ENCODE results near the gene RASGRF1. TPM values are rescaled to one million over a fixed set of nuclear protein-coding genes. Genes with fewer than 3 reads are reported as not detected.

The RASGRF1 gene
- polyA plus RNA-seq, 1 donor (not counting 4 experiments of a cell fraction or from before 2014, with no cell fraction given) = 0.08 TPM

GRCh38 chr15:78987556-78988360, 102.8 kb downstream of the RASGRF1 start:
- H3K4me3 ChIP-seq (ENCODE audit: control insufficient read depth in 2 of 3, extremely low read depth in 1 of 3, insufficient read depth in 2 of 3, low read depth in 1 of 3, low read length in 3 of 3) = no peak overlapping the region
- peak overlapping the region; percentile 42 for H3K4me2 ChIP-seq (ENCODE audit: control insufficient read depth, extremely low read depth, insufficient read depth, low read depth, low read length)
- peak overlapping the region; percentile 20 for H2AFZ ChIP-seq (ENCODE audit: control insufficient read depth, low read length)
- H3K36me3 ChIP-seq (ENCODE audit: control insufficient read depth in 2 of 2, extremely low read depth in 1 of 2, insufficient read depth in 2 of 2, low read length in 2 of 2) = no peaks in the 10 kb centered on the region
- H3K27me3 ChIP-seq (ENCODE audit: control insufficient read depth, extremely low read depth, insufficient read depth, low read length) = no peaks in the 10 kb centered on the region
- peak overlapping the region; percentile 49 for H3K9ac ChIP-seq (ENCODE audit: control insufficient read depth, extremely low read depth, insufficient read depth, low read length)
- peaks cover 24% of the 10 kb centered on the region for H3K4me1 ChIP-seq (ENCODE audit: control insufficient read depth, extremely low read depth, insufficient read depth, low read length)
- FAIRE-seq (no peak), DNase-seq (ENCODE audit: low read depth, low spot score) (no peak)
- TF ChIP-seq CTCF (optimal IDR thresholded peaks at IDR 0.05 in 1 of 3, IDR thresholded peaks at IDR 0.05 in 1 of 3, conservative IDR thresholded peaks at IDR 0.05 in 1 of 3; ENCODE audit: extremely low read depth in 1 of 3, insufficient read depth in 2 of 3, low read length in 3 of 3) (no peak), EZH2 (IDR thresholded peaks at IDR 0.05; ENCODE audit: low read length) (no peak)
- H3K79me2 ChIP-seq (ENCODE audit: control insufficient read depth, insufficient read depth, low read length) = no peaks in the 10 kb centered on the region
- no peaks in the 10 kb centered on the region for H3K9me3 ChIP-seq (ENCODE audit: control insufficient read depth, low read depth, low read length)
- H3K9me1 ChIP-seq (ENCODE audit: control insufficient read depth, extremely low read depth, insufficient read depth, low read length) = no peaks in the 10 kb centered on the region
- no peaks in the 10 kb centered on the region for H4K20me1 ChIP-seq (ENCODE audit: control insufficient read depth, extremely low read depth, insufficient read depth, low read length)
- peak overlapping the region; percentile 84 for H3K27ac ChIP-seq (ENCODE audit: control insufficient read depth, insufficient read depth, low read length)
- dilution Hi-C loops (cut with MboI; ENCODE audit: extremely low pct_ligation_motif_present, low sequenced_read_pairs) = no loop called here

DNA sequence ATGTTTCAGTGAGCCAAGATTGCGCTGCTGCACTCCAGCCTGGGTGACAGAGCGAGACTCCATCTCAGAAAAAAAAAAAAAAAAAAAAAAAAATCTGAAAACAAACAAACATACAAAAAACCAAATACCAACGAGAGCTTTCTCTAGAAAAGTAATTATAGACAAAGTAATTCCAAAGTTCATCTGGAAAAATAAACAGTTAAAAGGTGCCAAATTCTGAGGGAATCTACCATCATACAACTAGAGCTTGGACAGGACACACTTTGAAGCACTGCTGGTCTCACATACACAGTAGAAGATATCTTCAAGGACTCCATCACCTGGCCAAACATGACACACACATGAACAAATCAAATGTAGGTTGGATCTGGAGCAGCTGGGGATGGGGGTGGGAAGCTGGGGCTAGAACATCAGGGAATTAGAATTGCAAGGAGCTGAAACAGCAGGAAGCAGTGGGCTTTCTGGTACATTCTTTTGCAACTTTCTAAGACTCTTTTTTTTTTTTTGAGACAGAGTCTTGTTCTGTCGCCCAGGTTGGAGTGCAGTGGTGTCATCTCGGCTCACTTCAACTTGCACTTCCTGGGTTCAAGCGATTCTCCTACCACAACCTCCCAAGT, 104.6 kb downstream of the RASGRF1 start:
- H4K20me1 ChIP-seq (ENCODE audit: control insufficient read depth, extremely low read depth, insufficient read depth, low read length) = no peaks in the 10 kb centered on the region
- dilution Hi-C loops (cut with MboI; ENCODE audit: extremely low pct_ligation_motif_present, low sequenced_read_pairs) = no loop called here
- H3K79me2 ChIP-seq (ENCODE audit: control insufficient read depth, insufficient read depth, low read length) = no peaks in the 10 kb centered on the region
- FAIRE-seq (no peak), DNase-seq (ENCODE audit: low read depth, low spot score) (no peak)
- TF ChIP-seq CTCF (optimal IDR thresholded peaks at IDR 0.05 in 1 of 3, IDR thresholded peaks at IDR 0.05 in 1 of 3, conservative IDR thresholded peaks at IDR 0.05 in 1 of 3; ENCODE audit: extremely low read depth in 1 of 3, insufficient read depth in 2 of 3, low read length in 3 of 3) (no peak), EZH2 (IDR thresholded peaks at IDR 0.05; ENCODE audit: low read length) (no peak)
- peaks cover 21% of the 10 kb centered on the region for H3K4me1 ChIP-seq (ENCODE audit: control insufficient read depth, extremely low read depth, insufficient read depth, low read length)
- H3K4me2 ChIP-seq (ENCODE audit: control insufficient read depth, extremely low read depth, insufficient read depth, low read depth, low read length) = no peak overlapping the region
- no peak overlapping the region for H2AFZ ChIP-seq (ENCODE audit: control insufficient read depth, low read length)
- no peak overlapping the region for H3K27ac ChIP-seq (ENCODE audit: control insufficient read depth, insufficient read depth, low read length)
- H3K9ac ChIP-seq (ENCODE audit: control insufficient read depth, extremely low read depth, insufficient read depth, low read length) = no peak overlapping the region
- no peaks in the 10 kb centered on the region for H3K9me3 ChIP-seq (ENCODE audit: control insufficient read depth, low read depth, low read length)
- H3K4me3 ChIP-seq (ENCODE audit: control insufficient read depth in 2 of 3, extremely low read depth in 1 of 3, insufficient read depth in 2 of 3, low read depth in 1 of 3, low read length in 3 of 3) = no peak overlapping the region
- H3K36me3 ChIP-seq (ENCODE audit: control insufficient read depth in 2 of 2, extremely low read depth in 1 of 2, insufficient read depth in 2 of 2, low read length in 2 of 2) = no peaks in the 10 kb centered on the region
- H3K9me1 ChIP-seq (ENCODE audit: control insufficient read depth, extremely low read depth, insufficient read depth, low read length) = no peaks in the 10 kb centered on the region
- H3K27me3 ChIP-seq (ENCODE audit: control insufficient read depth, extremely low read depth, insufficient read depth, low read length) = no peaks in the 10 kb centered on the region
